H1 (cell line): ENCODE data around the gene ZNF644. TPM values are rescaled to one million over a fixed set of nuclear protein-coding genes. Genes with fewer than 3 reads are reported as not detected.
"Not testable (repeated sequence)": the region's sequence is repeated elsewhere in the genome, so short reads cannot be mapped to it uniquely, and the experiment has no call there.

Experiments
- CTCF ChIA-PET: fragments of 300-600 bp; sonication (Branson Sonifier 250); formaldehyde crosslinking; loops from one replicate; lab custom pipeline; 2021; ENCODE audit not compliant: partially characterized antibody; lab: Charles Lee
- POLR2A ChIA-PET: fragments of 300-600 bp; sonication (Branson Sonifier 250); formaldehyde crosslinking; loops from one replicate; lab custom pipeline; 2021; ENCODE audit warnings: inconsistent platforms; ENCODE audit not compliant: partially characterized antibody; lab: Charles Lee
- DNase-seq, 2 experiments: peaks; one replicate each; pipeline versions ENCODE4 v3.0.0 to v3.0.0-alpha.2; 2010 to 2022; ENCODE audit warnings: low spot score in 2 of 2, low read depth in 1 of 2, mixed read lengths in 1 of 2
- FAIRE-seq: peaks from 2 replicates; lab custom pipeline; 2011; peaks lifted over from hg19 to GRCh38; lab: Jason Lieb, UNC
- H2AFZ ChIP-seq: 2 replicates; pipeline ENCODE4 v1.8.1; 2012; ENCODE audit warnings: low read length, inconsistent platforms
- H2AK5ac ChIP-seq: 2 replicates; pipeline ENCODE4 v1.6.1; 2013; ENCODE audit warnings: low read depth, low read length
- H2BK120ac ChIP-seq: replicated peaks from 2 replicates; pipeline ENCODE3; 2013; ENCODE audit warnings: low read depth, low read length, inconsistent platforms
- H2BK12ac ChIP-seq: 2 replicates; pipeline ENCODE4 v1.6.1; 2013; ENCODE audit warnings: low read depth, low read length
- H2BK15ac ChIP-seq: 2 replicates; pipeline ENCODE4 v1.6.1; 2013; ENCODE audit warnings: low read length
- H2BK20ac ChIP-seq: 2 replicates; pipeline ENCODE4 v1.6.1; 2013; ENCODE audit warnings: low read length
- H2BK5ac ChIP-seq: 2 replicates; pipeline ENCODE4 v1.6.1; 2013; ENCODE audit warnings: low read depth, low read length
- H3K14ac ChIP-seq: 2 replicates; pipeline ENCODE4 v1.6.1; 2013; ENCODE audit warnings: inconsistent platforms; ENCODE audit not compliant: insufficient read length
- H3K18ac ChIP-seq: 2 replicates; pipeline ENCODE4 v1.6.1; 2013; ENCODE audit warnings: low read length; ENCODE audit errors: extremely low read depth
- H3K23ac ChIP-seq: 2 replicates; pipeline ENCODE4 v1.6.1; 2013; ENCODE audit warnings: inconsistent platforms; ENCODE audit not compliant: insufficient read length
- H3K23me2 ChIP-seq: 2 replicates; pipeline ENCODE4 v1.6.1; 2013; ENCODE audit warnings: low read depth, low read length
- H3K27ac ChIP-seq: 2 replicates; pipeline ENCODE4 v1.6.1; 2011; ENCODE audit warnings: low read depth, low read length, inconsistent platforms
- H3K27me3 ChIP-seq, 4 experiments: replicated peaks in 1 of 4; 1 replicate in 1 of 4; 2 replicates in 3 of 4; pipeline versions ENCODE4 v1.6.1 to v1.8.1; 2011 to 2013; ENCODE audit warnings: low read length in 3 of 4, mild to moderate bottlenecking in 3 of 4, inconsistent platforms in 2 of 4, mixed read lengths in 2 of 4, moderate library complexity in 1 of 4; ENCODE audit not compliant: control insufficient read depth in 3 of 4, insufficient read depth in 3 of 4; ENCODE audit errors: extremely low read depth in 1 of 4
- H3K36me3 ChIP-seq, 4 experiments: 2 replicates each; pipeline versions ENCODE4 v1.6.1 to v1.8.1; 2011 to 2013; ENCODE audit warnings: mild to moderate bottlenecking in 4 of 4, low read length in 3 of 4, moderate library complexity in 2 of 4, control low read depth in 1 of 4, inconsistent platforms in 1 of 4; ENCODE audit not compliant: insufficient read depth in 4 of 4, control insufficient read depth in 2 of 4
- H3K4ac ChIP-seq: replicated peaks from 2 replicates; pipeline ENCODE3; 2013; ENCODE audit warnings: low read length, low read depth, mixed read lengths, inconsistent platforms; ENCODE audit not compliant: insufficient read length
- H3K4me1 ChIP-seq, 4 experiments: replicated peaks in 1 of 4; 1 replicate in 1 of 4; 2 replicates in 3 of 4; pipeline versions ENCODE4 v1.6.1 to v1.8.1; 2011 to 2013; ENCODE audit warnings: low read length in 3 of 4, inconsistent platforms in 2 of 4, mixed read lengths in 1 of 4; ENCODE audit not compliant: insufficient read depth in 4 of 4, control insufficient read depth in 3 of 4
- H3K4me2 ChIP-seq, 2 experiments: 2 replicates each; pipeline versions ENCODE4 v1.6.1 to v1.8.1; 2011 to 2013; ENCODE audit warnings: low read depth in 2 of 2, low read length in 2 of 2, control low read depth in 1 of 2, inconsistent platforms in 1 of 2, mild to moderate bottlenecking in 1 of 2; ENCODE audit not compliant: insufficient read depth in 1 of 2
- H3K4me3 ChIP-seq, 4 experiments: fragments of 200-600, 300-600 bp in 1 of 4; sonication (generic), shearing (Covaris generic), sonication (Bioruptor Twin) in 1 of 4; 2 replicates each; pipeline versions ENCODE4 v1.5.1 to v1.8.1; 2011 to 2016; ENCODE audit warnings: low read length in 4 of 4, low read depth in 3 of 4, control low read depth in 2 of 4, inconsistent platforms in 2 of 4, mild to moderate bottlenecking in 2 of 4, mixed read lengths in 1 of 4, moderate library complexity in 1 of 4; ENCODE audit not compliant: insufficient read depth in 2 of 4; ENCODE audit errors: extremely low read depth in 1 of 4
- H3K56ac ChIP-seq: replicated peaks from 2 replicates; pipeline ENCODE3; 2013; ENCODE audit warnings: low read depth, mild to moderate bottlenecking, mixed read lengths, low read length, inconsistent platforms; ENCODE audit not compliant: insufficient read length
- H3K79me1 ChIP-seq: 2 replicates; pipeline ENCODE4 v1.6.1; 2013; ENCODE audit warnings: low read depth, low read length, control low read depth
- H3K79me2 ChIP-seq, 2 experiments: 2 replicates each; pipeline versions ENCODE4 v1.6.1 to v1.8.1; 2012 to 2013; ENCODE audit warnings: low read length in 2 of 2, mild to moderate bottlenecking in 2 of 2, inconsistent platforms in 1 of 2; ENCODE audit not compliant: insufficient read depth in 2 of 2, control insufficient read depth in 1 of 2
- H3K9ac ChIP-seq, 4 experiments: replicated peaks in 1 of 4; 1 replicate in 1 of 4; 2 replicates in 3 of 4; pipeline versions ENCODE4 v1.6.1 to v1.8.1; 2011 to 2013; ENCODE audit warnings: low read depth in 3 of 4, low read length in 3 of 4, control low read depth in 2 of 4, mild to moderate bottlenecking in 2 of 4, moderate library complexity in 2 of 4, inconsistent platforms in 1 of 4; ENCODE audit errors: extremely low read depth in 1 of 4
- H3K9me3 ChIP-seq, 2 experiments: 2 replicates each; pipeline versions ENCODE4 v1.6.1 to v1.8.1; 2012 to 2013; ENCODE audit warnings: mild to moderate bottlenecking in 2 of 2, moderate library complexity in 2 of 2, control low read depth in 1 of 2, inconsistent platforms in 1 of 2, low read depth in 1 of 2, low read length in 1 of 2, mixed read lengths in 1 of 2; ENCODE audit not compliant: insufficient read depth in 2 of 2
- H4K20me1 ChIP-seq, 2 experiments: replicated peaks in 1 of 2; 2 replicates each; pipeline versions ENCODE3 to v1.8.1; 2011 to 2013; ENCODE audit warnings: inconsistent platforms in 2 of 2, low read length in 2 of 2, mild to moderate bottlenecking in 1 of 2; ENCODE audit not compliant: insufficient read depth in 2 of 2, control insufficient read depth in 1 of 2
- H4K5ac ChIP-seq: 2 replicates; pipeline ENCODE4 v1.6.1; 2013; ENCODE audit warnings: low read length, low read depth, mixed read lengths, inconsistent platforms; ENCODE audit not compliant: insufficient read length
- H4K8ac ChIP-seq: 2 replicates; pipeline ENCODE4 v1.8.0; 2013; ENCODE audit warnings: mild to moderate bottlenecking, moderate library complexity, low read length, inconsistent platforms; ENCODE audit not compliant: insufficient read depth; ENCODE audit errors: extremely low read depth
- H4K91ac ChIP-seq: replicated peaks from 2 replicates; pipeline ENCODE3; 2013; ENCODE audit warnings: low read length, mixed read lengths, inconsistent platforms; ENCODE audit not compliant: insufficient read length
- WGBS, 2 experiments: shearing (Covaris generic) in 1 of 2; methylation state at CpG; one replicate each; pipeline versions ENCODE4 v1.1.6 to v1.1.7; 2013 to 2015; ENCODE audit warnings: low lambda C conversion rate in 2 of 2, mixed read lengths in 2 of 2, inconsistent platforms in 1 of 2, low coverage in 1 of 2, missing lambda C conversion rate in 1 of 2; ENCODE audit not compliant: insufficient replicate concordance in 2 of 2, insufficient coverage in 1 of 2, insufficient read length in 1 of 2; ENCODE audit errors: extremely low coverage in 1 of 2, missing lambda C conversion rate in 1 of 2; 5-methylcytosine and 5-hydroxymethylcytosine counted together
- polyA plus RNA-seq, 7 experiments: library from polyadenylated mRNA; depleted of rRNA in 3 of 7; stranded (reverse) in 5 of 7; unstranded in 2 of 7; fragments of >200 nt in 5 of 7; fragments of 200-250 nt in 2 of 7; gene quantifications; 1 replicate in 5 of 7; 2 replicates in 1 of 7; 4 replicates in 1 of 7; pipeline versions ENCODE4 v1.2.1 to v1.2.3, GENCODE V29; 2011 to 2013; ENCODE audit warnings: missing spikeins in 2 of 7, mixed read lengths in 2 of 7
- total RNA-seq: library from RNA; stranded (reverse); fragmentation: NEBNext Ultra II Directional; extraction: Animal tissue kit (Norgen Biotek cat#: 25700); gene quantifications from 2 replicates; pipeline ENCODE4 v1.2.1, GENCODE V29; 2021

Gene ZNF644
- total and polyA plus RNA-seq, 2 of the 8 experiments (the other 6 are each of a cell fraction or from before 2014, with no cell fraction given), result 14.5 to 93.5 TPM

DNA sequence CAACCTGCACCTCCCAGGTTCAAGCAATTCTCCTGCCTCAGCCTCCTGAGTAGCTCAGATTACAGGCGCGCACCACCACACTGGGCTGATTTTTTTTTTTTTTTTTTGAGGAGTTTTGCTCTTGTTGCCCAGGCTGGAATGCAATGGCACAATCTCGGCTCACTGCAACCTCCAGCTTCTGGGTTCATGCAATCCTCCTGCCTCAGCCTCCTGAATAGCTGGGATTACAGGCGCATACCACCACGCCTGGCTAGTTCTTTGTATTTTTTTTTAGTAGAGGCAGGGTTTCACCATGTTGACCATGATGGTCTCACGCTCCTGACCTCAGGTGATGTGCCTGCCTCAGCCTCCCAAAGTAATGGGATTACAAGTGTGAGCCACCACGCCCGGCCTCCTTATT lies 93.6 kb downstream of the ZNF644 start:
- H2BK5ac ChIP-seq, H3K79me1 ChIP-seq, H3K56ac ChIP-seq, H2AFZ ChIP-seq, H3K4me2 ChIP-seq, H3K23me2 ChIP-seq, DNase-seq, H3K27ac ChIP-seq, H4K20me1 ChIP-seq, H3K4me3 ChIP-seq, H3K9me3 ChIP-seq, H3K4ac ChIP-seq, H4K91ac ChIP-seq, H3K27me3 ChIP-seq, H2BK12ac ChIP-seq, H3K9ac ChIP-seq, H3K23ac ChIP-seq, H4K5ac ChIP-seq, H3K14ac ChIP-seq, H3K18ac ChIP-seq, H2AK5ac ChIP-seq, H2BK20ac ChIP-seq, H2BK120ac ChIP-seq, H3K36me3 ChIP-seq, FAIRE-seq, H4K8ac ChIP-seq, H2BK15ac ChIP-seq: not testable (repeated sequence)
- ChIA-PET POLR2A (interaction anchor here (0.6 to 0.9 kb wide), 2 partner anchors 19 to 46 kb away, joined by 3 read pairs; no protein-coding TSS in a partner anchor), CTCF (interaction anchor here (0.6 to 3.5 kb wide), 5 partner anchors 10 to 396 kb away, joined by 4 to 14 read pairs (median 5); no protein-coding TSS in a partner anchor)
- Histone ChIP-seq H3K4me1 (peaks cover 2 to 18% (median 11%) of the 10 kb centered on the region in 4 experiments; a peak in 6 of 7 replicates), H3K79me2 (peaks cover 0 to 85% of the 10 kb centered on the region in 2 experiments; a peak in 3 of 4 replicates)
- 91% methylated on average over 7 of the region's 8 CpGs; no CpG with 5 or more reads in 1 of the 2 experiments for WGBS, 2 experiments

DNA sequence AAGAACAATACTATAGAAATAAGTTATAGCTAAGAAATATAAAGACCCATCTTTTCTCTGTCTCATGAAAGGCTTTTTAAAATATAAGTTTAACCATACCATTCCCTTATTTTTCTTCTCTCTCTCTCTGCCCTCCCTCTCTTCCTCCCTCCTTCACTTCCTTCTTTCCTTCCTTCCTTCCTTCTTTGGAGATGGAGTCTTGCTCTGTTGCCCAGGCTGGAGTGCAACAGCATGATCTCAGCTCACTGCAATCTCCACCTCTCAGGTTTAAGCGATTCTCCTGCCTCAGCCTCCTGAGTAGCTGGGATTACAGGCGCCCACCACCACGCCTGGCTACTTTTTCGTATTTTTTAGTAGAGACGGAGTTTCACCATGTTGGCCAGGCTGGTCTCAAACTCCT lies 94.2 kb downstream of the ZNF644 start:
- WGBS, 2 experiments, result 90% methylated on average over 5 of the region's 5 CpGs; no CpG with 5 or more reads in 1 of the 2 experiments

More for the DNA sequence above, 94.2 kb downstream of the ZNF644 start:
- H3K23ac ChIP-seq, H4K91ac ChIP-seq, FAIRE-seq, H3K36me3 ChIP-seq, H3K4ac ChIP-seq, H3K9me3 ChIP-seq, H3K56ac ChIP-seq, H2BK15ac ChIP-seq, H2AFZ ChIP-seq, H2BK20ac ChIP-seq, H3K4me2 ChIP-seq, H3K4me3 ChIP-seq, H4K8ac ChIP-seq, H3K14ac ChIP-seq, H3K27me3 ChIP-seq, H3K23me2 ChIP-seq, H3K9ac ChIP-seq, H2BK120ac ChIP-seq, H3K27ac ChIP-seq, DNase-seq, H3K79me1 ChIP-seq, H3K18ac ChIP-seq, H2AK5ac ChIP-seq, H4K20me1 ChIP-seq, H4K5ac ChIP-seq: not testable (repeated sequence)
- Histone ChIP-seq H3K4me1 (peaks cover 2 to 19% (median 12%) of the 10 kb centered on the region in 4 experiments; a peak in 6 of 7 replicates), H2BK12ac (peak overlapping the region; percentile 82; the same call in 1 of the 2 replicates), H2BK5ac (peak overlapping the region; percentile 17; the same call in 1 of the 2 replicates), H3K79me2 (peaks cover 0 to 85% of the 10 kb centered on the region in 2 experiments; a peak in 3 of 4 replicates)
- ChIA-PET CTCF (interaction anchor here (0.6 to 3.5 kb wide), 5 partner anchors 8 to 395 kb away, joined by 4 to 14 read pairs (median 5); no protein-coding TSS in a partner anchor), POLR2A (interaction anchor here (0.6 to 0.9 kb wide), 2 partner anchors 19 to 46 kb away, joined by 3 read pairs; no protein-coding TSS in a partner anchor)
